K562 (cell line): Measurements from ENCODE around the gene NCAPD2. TPM values are rescaled to one million over a fixed set of nuclear protein-coding genes. Genes with fewer than 3 reads are reported as not detected.

Experiments
- BRCA1 ChIP-seq, 2 experiments: fragments of 450-650 bp in 1 of 2; sonication (generic) in 1 of 2; formaldehyde crosslinking in 1 of 2; IDR thresholded peaks; 2 replicates each; pipeline versions ENCODE4 v1.5.0 to v1.6.1; 2017 to 2020; ENCODE audit warnings: mild to moderate bottlenecking in 1 of 2, missing genetic modification reagents in 1 of 2
- KDM1A ChIP-seq, 2 experiments: fragments of 450-650 bp; IDR thresholded peaks; 2 replicates each; pipeline ENCODE4 v1.6.1; 2016; ENCODE audit warnings: mild to moderate bottlenecking in 2 of 2
- KLF13 ChIP-seq: fragments of 450-650 bp; IDR thresholded peaks from 2 replicates; pipeline ENCODE4 v1.6.1; 2016; ENCODE audit warnings: missing genetic modification characterization, low read depth, mild to moderate bottlenecking, missing compliant biosample characterization, moderate library complexity, borderline replicate concordance
- RFX7 ChIP-seq: fragments of 250-450 bp; sonication (Bioruptor Pico); IDR thresholded peaks from 2 replicates; pipeline ENCODE4 v1.5.1; 2021; ENCODE audit warnings: mild to moderate bottlenecking
- polyA plus RNA-seq, 8 experiments: library from polyadenylated mRNA; depleted of rRNA in 4 of 8; stranded (reverse) in 5 of 8; unstranded in 3 of 8; fragments of >200 nt; fragmentation: Nextera tagmentation in 2 of 8; fragmentation: Illumina TruSeq in 1 of 8; extraction: Ambion mirVana in 2 of 8; extraction: Trizol in 1 of 8; gene quantifications; 2 replicates each; pipeline versions ENCODE4 v1.2.1 to v1.2.3, GENCODE V29; 2011 to 2014; ENCODE audit warnings: inconsistent platforms in 1 of 8, missing spikeins in 1 of 8
- total RNA-seq, 7 experiments: library from RNA; depleted of rRNA in 6 of 7; stranded (reverse); fragments of >200 nt in 6 of 7; fragmentation: Illumina TruSeq in 2 of 7; extraction: Trizol in 2 of 7; gene quantifications; 2 replicates each; pipeline versions ENCODE4 v1.2.1 to v1.2.3, GENCODE V29; 2011 to 2021; ENCODE audit warnings: low replicate concordance in 1 of 7
- TF ChIP-seq, protein P1 (sequence below), 3 experiments: fragments of 200-800 bp in 1 of 3; fragments of 250-450 bp in 1 of 3; fragments of 450-650 bp in 1 of 3; sonication (Bioruptor Pico) in 1 of 3; sonication (Bioruptor generic) in 1 of 3; formaldehyde crosslinking in 1 of 3; IDR thresholded peaks; 2 replicates each; pipeline versions ENCODE4 v1.6.1 to v1.8.0; 2016 to 2022; ENCODE audit warnings: mild to moderate bottlenecking in 2 of 3, missing genetic modification characterization in 2 of 3, missing compliant biosample characterization in 1 of 3, moderate library complexity in 1 of 3

NCAPD2 gene
- total and polyA plus RNA-seq, 9 of the 15 experiments (the other 6 are each of a cell fraction or from before 2014, with no cell fraction given) = 16.9 to 93.7 (median 68.3) TPM

DNA sequence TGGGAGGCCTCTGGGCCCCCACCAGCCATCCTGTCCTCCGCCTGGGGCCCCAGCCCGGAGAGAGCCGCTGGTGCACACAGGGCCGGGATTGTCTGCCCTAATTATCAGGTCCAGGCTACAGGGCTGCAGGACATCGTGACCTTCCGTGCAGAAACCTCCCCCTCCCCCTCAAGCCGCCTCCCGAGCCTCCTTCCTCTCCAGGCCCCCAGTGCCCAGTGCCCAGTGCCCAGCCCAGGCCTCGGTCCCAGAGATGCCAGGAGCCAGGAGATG is 39.7 kb downstream of the NCAPD2 start (continued):
- TF ChIP-seq, protein P1, sequence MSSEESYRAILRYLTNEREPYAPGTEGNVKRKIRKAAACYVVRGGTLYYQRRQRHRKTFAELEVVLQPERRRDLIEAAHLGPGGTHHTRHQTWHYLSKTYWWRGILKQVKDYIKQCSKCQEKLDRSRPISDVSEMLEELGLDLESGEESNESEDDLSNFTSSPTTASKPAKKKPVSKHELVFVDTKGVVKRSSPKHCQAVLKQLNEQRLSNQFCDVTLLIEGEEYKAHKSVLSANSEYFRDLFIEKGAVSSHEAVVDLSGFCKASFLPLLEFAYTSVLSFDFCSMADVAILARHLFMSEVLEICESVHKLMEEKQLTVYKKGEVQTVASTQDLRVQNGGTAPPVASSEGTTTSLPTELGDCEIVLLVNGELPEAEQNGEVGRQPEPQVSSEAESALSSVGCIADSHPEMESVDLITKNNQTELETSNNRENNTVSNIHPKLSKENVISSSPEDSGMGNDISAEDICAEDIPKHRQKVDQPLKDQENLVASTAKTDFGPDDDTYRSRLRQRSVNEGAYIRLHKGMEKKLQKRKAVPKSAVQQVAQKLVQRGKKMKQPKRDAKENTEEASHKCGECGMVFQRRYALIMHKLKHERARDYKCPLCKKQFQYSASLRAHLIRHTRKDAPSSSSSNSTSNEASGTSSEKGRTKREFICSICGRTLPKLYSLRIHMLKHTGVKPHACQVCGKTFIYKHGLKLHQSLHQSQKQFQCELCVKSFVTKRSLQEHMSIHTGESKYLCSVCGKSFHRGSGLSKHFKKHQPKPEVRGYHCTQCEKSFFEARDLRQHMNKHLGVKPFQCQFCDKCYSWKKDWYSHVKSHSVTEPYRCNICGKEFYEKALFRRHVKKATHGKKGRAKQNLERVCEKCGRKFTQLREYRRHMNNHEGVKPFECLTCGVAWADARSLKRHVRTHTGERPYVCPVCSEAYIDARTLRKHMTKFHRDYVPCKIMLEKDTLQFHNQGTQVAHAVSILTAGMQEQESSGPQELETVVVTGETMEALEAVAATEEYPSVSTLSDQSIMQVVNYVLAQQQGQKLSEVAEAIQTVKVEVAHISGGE (CRISPR knock-in tag; IDR thresholded peaks at IDR 0.05) = peak in 1 of 3 experiments; percentile 73; a peak in 1 of 6 replicates
- TF ChIP-seq KLF13 (tag) (no peak), KDM1A (IDR thresholded peaks at IDR 0.05) (peak in 1 of 2 experiments; percentile 80; a peak in 1 of 4 replicates), RFX7 (0 out of 2 replicates have a peak, but pooled peaks have one; percentile 30), BRCA1 (IDR thresholded peaks at IDR 0.05) (no peak), BRCA1 (CRISPR knock-in tag; IDR thresholded peaks at IDR 0.05) (no peak)
- TF ChIP-seq, all 486 proteins: peak for 10
